ENCODE measurements around the gene CHRNA7.
"Not testable (repeated sequence)": the region's sequence is repeated elsewhere in the genome, so short reads cannot be mapped to it uniquely, and the experiment has no call there.

The CHRNA7 gene

DNA sequence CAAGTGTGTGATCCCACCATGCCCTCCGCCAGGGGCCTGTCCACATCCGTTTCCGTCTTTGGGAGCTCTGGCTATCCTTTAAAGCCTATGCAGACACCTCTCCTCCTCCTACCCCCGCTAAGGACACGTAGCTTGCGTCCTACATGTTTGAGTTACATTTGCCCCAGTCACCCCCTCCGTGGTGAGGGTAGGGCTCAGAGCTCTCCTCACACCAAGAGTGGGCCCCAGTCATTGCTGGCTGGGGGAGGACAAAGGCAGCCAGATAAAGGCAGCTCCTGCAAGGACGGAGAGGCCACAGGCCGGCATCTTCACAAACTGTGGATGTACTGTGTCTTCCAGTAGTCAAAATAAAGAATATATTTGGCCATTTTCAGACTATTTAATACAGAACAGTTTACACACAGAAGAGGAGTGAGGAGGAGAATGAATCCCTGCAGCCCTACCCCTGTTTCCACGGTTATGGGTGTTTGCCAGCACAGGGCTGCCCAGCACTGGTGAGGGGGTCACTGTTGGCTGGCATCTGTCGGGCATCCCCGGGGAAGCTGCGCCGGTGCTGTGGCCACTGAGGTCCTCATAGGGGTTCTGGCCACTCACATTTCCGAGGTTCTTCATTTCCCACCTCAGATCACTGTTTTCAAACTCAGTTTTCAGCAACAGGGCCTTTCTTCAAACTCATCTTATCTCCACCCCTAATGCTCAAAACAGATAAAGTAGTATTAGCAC, 118.7 kb downstream of the CHRNA7 start:
- Histone ChIP-seq H3K27ac (replicated peaks) (no peak overlapping the region), H3K27me3 (ENCODE audit: insufficient read depth, poor library complexity, severe bottlenecking) (peaks cover 6% of the 10 kb centered on the region), H3K4me3 (replicated peaks; ENCODE audit: insufficient read depth, low read length) (no peak overlapping the region)
- DNase-seq (ENCODE audit: low read depth in 1 of 2, low spot score in 1 of 2) = no peak
- TF ChIP-seq SPI1 (IDR thresholded peaks at IDR 0.05; ENCODE audit: borderline replicate concordance, low read depth) (no peak), POLR2AphosphoS5 (IDR thresholded peaks at IDR 0.05; ENCODE audit: low read depth) (no peak), REST (IDR thresholded peaks at IDR 0.05; ENCODE audit: insufficient replicate concordance, low read depth) (no peak), GABPA (IDR thresholded peaks at IDR 0.05; ENCODE audit: low read depth) (no peak), CTCF (IDR thresholded peaks at IDR 0.05; ENCODE audit: insufficient read depth, low read length) (no peak)

- H3K27me3 ChIP-seq (ENCODE audit: insufficient read depth, poor library complexity, severe bottlenecking) = peaks cover 6% of the 10 kb centered on the region
- TF ChIP-seq POLR2AphosphoS5 (IDR thresholded peaks at IDR 0.05; ENCODE audit: low read depth) = no peak
- no peak for TF ChIP-seq SPI1 (IDR thresholded peaks at IDR 0.05; ENCODE audit: borderline replicate concordance, low read depth)
- no peak for TF ChIP-seq GABPA (IDR thresholded peaks at IDR 0.05; ENCODE audit: low read depth)
- TF ChIP-seq REST (IDR thresholded peaks at IDR 0.05; ENCODE audit: insufficient replicate concordance, low read depth) = no peak
- no peak for TF ChIP-seq CTCF (IDR thresholded peaks at IDR 0.05; ENCODE audit: insufficient read depth, low read length)
- no peak overlapping the region for H3K4me3 ChIP-seq (replicated peaks; ENCODE audit: insufficient read depth, low read length)
- no peak for DNase-seq (ENCODE audit: low read depth in 1 of 2, low spot score in 1 of 2)
- H3K27ac ChIP-seq (replicated peaks) = no peak overlapping the region
Observed at GRCh38 chr15:32152574-32152973, 122.3 kb downstream of the CHRNA7 start.

- H3K27ac ChIP-seq (replicated peaks); H3K4me3 ChIP-seq (replicated peaks; ENCODE audit: insufficient read depth, low read length); H3K27me3 ChIP-seq (ENCODE audit: insufficient read depth, poor library complexity, severe bottlenecking); DNase-seq (ENCODE audit: low read depth in 1 of 2, low spot score in 1 of 2): not testable (repeated sequence)
Observed at GRCh38 chr15:32153868-32154623, 123.7 kb downstream of the CHRNA7 start.

GRCh38 chr15:32162143-32162542, 131.8 kb downstream of the CHRNA7 start:
- not testable (repeated sequence) for H3K27ac ChIP-seq (replicated peaks); H3K4me3 ChIP-seq (replicated peaks; ENCODE audit: insufficient read depth, low read length); DNase-seq (ENCODE audit: low read depth in 1 of 2, low spot score in 1 of 2); H3K27me3 ChIP-seq (ENCODE audit: insufficient read depth, poor library complexity, severe bottlenecking)

DNA sequence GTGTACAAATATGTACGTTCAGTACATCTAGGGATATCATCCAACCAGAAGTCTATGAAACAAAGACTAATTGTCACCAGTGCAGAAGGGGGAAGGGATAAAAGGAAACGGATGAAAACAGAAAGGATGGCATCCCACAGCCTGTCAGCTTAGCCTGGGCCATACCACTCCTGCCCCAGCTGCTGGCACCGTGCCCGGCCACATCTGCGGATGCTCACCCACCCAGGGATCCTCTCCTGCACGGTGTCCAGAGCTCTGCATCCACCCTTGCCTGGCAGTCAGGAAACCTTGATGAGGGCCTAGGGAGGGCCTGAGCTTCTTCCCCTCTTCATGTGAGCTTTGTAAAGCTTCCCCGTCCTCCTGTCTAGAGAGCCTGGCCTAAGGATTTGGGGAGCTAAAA, 133.8 kb downstream of the CHRNA7 start:
- H3K27me3 ChIP-seq (ENCODE audit: insufficient read depth, poor library complexity, severe bottlenecking); H3K4me3 ChIP-seq (replicated peaks; ENCODE audit: insufficient read depth, low read length); H3K27ac ChIP-seq (replicated peaks); DNase-seq (ENCODE audit: low read depth in 1 of 2, low spot score in 1 of 2): not testable (repeated sequence)

- H3K27ac ChIP-seq (replicated peaks); H3K4me3 ChIP-seq (replicated peaks; ENCODE audit: insufficient read depth, low read length); DNase-seq (ENCODE audit: low read depth in 1 of 2, low spot score in 1 of 2); H3K27me3 ChIP-seq (ENCODE audit: insufficient read depth, poor library complexity, severe bottlenecking): not testable (repeated sequence)
Observed at GRCh38 chr15:32164747-32165146, 134.4 kb downstream of the CHRNA7 start.

- H3K4me3 ChIP-seq (replicated peaks; ENCODE audit: insufficient read depth, low read length); H3K27me3 ChIP-seq (ENCODE audit: insufficient read depth, poor library complexity, severe bottlenecking); DNase-seq (ENCODE audit: low read depth in 1 of 2, low spot score in 1 of 2); H3K27ac ChIP-seq (replicated peaks): not testable (repeated sequence)
Observed at GRCh38 chr15:32165775-32166174, 135.5 kb downstream of the CHRNA7 start.

DNA sequence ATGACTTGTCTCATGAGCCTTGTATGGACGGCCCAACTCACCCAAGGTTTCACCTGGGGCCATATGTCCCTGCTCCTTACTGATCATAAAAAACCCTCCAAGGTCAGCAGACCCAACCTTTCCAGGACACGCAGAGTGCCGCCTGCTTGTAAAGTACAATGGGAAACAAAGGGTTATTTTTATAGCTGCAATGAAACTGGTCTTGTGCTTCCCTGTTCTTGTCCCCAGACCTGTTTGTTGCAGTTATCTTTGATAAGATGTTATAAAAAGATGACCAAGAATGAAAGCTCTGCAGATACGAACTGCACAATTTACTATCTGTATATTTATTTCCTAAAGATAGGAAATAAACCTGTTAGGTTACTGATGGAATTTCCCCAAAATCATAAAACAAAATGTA, 136.0 kb downstream of the CHRNA7 start:
- not testable (repeated sequence) for H3K27ac ChIP-seq (replicated peaks); DNase-seq (ENCODE audit: low read depth in 1 of 2, low spot score in 1 of 2); H3K27me3 ChIP-seq (ENCODE audit: insufficient read depth, poor library complexity, severe bottlenecking); H3K4me3 ChIP-seq (replicated peaks; ENCODE audit: insufficient read depth, low read length)

All from HL-60 (cell line).